ENCODE results near the gene SHMT2. TPM values are rescaled to one million over a fixed set of nuclear protein-coding genes. Genes with fewer than 3 reads are reported as not detected.

Gene SHMT2
- total RNA-seq, 1 experiment from 2014 or later = 280 TPM

DNA sequence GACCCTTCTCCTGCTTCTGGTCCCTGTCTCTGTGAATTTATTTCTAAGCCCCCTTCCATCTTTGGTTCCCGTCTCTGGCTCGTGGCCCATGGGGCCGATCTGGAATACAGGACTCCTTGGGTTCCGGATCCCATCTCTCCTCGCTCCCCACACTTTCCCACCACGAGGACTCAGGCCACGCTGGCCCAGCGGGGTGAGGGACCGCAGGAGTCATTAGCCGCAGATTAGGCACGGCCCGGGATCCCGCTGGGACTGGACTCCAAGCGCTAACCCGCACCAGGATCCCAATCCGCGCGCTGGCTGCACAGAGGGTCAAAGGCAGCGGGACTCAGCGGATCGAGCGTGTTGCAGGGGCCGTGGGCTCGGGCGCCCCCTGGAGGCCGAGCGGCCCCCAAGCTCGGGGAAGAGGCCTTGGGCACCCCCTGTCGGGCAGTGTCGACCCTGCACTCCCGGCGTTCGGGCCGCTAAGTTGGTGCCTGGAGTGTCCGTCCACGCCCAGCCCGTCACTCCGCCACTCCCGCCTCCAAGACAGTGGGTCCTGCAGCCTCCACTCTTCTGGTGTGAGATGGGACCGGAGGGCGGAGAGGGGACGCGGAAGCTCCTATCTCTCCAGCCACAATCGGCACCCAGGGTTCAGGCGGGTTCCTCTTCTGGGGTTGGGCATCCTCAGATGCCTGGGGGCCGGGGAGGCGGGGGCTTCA lies 9.5 kb downstream of the SHMT2 start:
- H3K27me3 ChIP-seq (ENCODE audit: insufficient read depth, low read length) = peaks cover 4% of the 10 kb centered on the region; the same call in 1 of the 2 replicates
- intact Hi-C loops (cut with micrococcal nuclease) = loop anchor here (1.0 kb wide), 1 partner anchor 26 kb away; no protein-coding TSS in a partner anchor
- peaks cover 2 to 3% of the 10 kb centered on the region in 2 experiments; a peak in 2 of 4 replicates for H3K36me3 ChIP-seq (ENCODE audit: control insufficient read depth in 1 of 2, insufficient read depth in 2 of 2, low read length in 2 of 2)
- peak; percentile 58 for TF ChIP-seq ZBTB33 (IDR thresholded peaks at IDR 0.05; ENCODE audit: extremely low read depth, insufficient replicate concordance, low read length)
- TF ChIP-seq CEBPB (IDR thresholded peaks at IDR 0.05; ENCODE audit: low read depth) = no peak
- TF ChIP-seq YY1 (IDR thresholded peaks at IDR 0.05; ENCODE audit: extremely low read depth, insufficient replicate concordance, low read depth, low read length) = no peak
- peak in 2 of 3 experiments; percentile 100; a peak in 4 of 6 replicates for TF ChIP-seq CTCF (IDR thresholded peaks at IDR 0.05 in 2 of 3, conservative IDR thresholded peaks at IDR 0.05 in 1 of 3; ENCODE audit: borderline replicate concordance in 1 of 3, insufficient read depth in 1 of 3, low read depth in 2 of 3, low read length in 2 of 3)
- no peak for TF ChIP-seq REST (IDR thresholded peaks at IDR 0.05; ENCODE audit: low read depth)
- peak; percentile 67 for TF ChIP-seq POLR2AphosphoS5 (IDR thresholded peaks at IDR 0.05; ENCODE audit: low read depth, low read length)
- no peak for TF ChIP-seq EZH2 (IDR thresholded peaks at IDR 0.05)
- no peak for TF ChIP-seq JUND (IDR thresholded peaks at IDR 0.05)
- TF ChIP-seq SRF (IDR thresholded peaks at IDR 0.05; ENCODE audit: low read depth) = no peak
- no peak overlapping the region for H3K9ac ChIP-seq (ENCODE audit: low read length)
- H3K9me2 ChIP-seq (ENCODE audit: insufficient read depth) = no peaks in the 10 kb centered on the region
- H3K79me2 ChIP-seq (ENCODE audit: insufficient read depth, low read length) = no peaks in the 10 kb centered on the region
- ChIA-PET CTCF (interaction anchor here (0.6 to 3.3 kb wide), 7 partner anchors 9 to 216 kb away, joined by 3 to 38 read pairs (median 5); partner anchors contain the start of genes INHBE, NEMP1 and SHMT2), POLR2A (interaction anchor here (3.5 kb wide), 1 partner anchor 9 kb away, joined by 16 read pairs; the partner anchor contains the start of gene SHMT2), RAD21 (ENCODE audit: low non-redundant PET in 1 of 2, low total read pairs in 2 of 2, uncharacterized antibody in 2 of 2, unreplicated experiment in 2 of 2) (interaction anchor here in 1 of 2 experiments (0.8 kb wide), 1 partner anchor 26 kb away, joined by 4 read pairs; no protein-coding TSS in a partner anchor)
- DNase-seq (ENCODE audit: low read depth, low spot score) (peak; percentile 58), ATAC-seq (peak; percentile 70)
- H3K4me2 ChIP-seq (ENCODE audit: low read length) = peak overlapping the region; percentile 77
- no peak overlapping the region for H2AFZ ChIP-seq (ENCODE audit: low read depth, low read length, poor library complexity, severe bottlenecking)
- H3K9me3 ChIP-seq (ENCODE audit: control insufficient read depth in 1 of 2, insufficient read depth in 1 of 2, low read depth in 1 of 2, low read length in 2 of 2) = no peaks in the 10 kb centered on the region
- H3K4me3 ChIP-seq (replicated peaks in 1 of 2; ENCODE audit: low read depth in 1 of 2, low read length in 2 of 2) = peak overlapping the region; percentile 47 to 55
- no peak overlapping the region for H3K27ac ChIP-seq (ENCODE audit: low read depth, low read length)
- no TSS peak for BruUV-seq (replicated peaks)
- peaks cover 23 to 42% of the 10 kb centered on the region in 2 experiments for H3K4me1 ChIP-seq (ENCODE audit: control insufficient read depth in 1 of 2, insufficient read depth in 2 of 2, low read length in 2 of 2)
- H4K20me1 ChIP-seq (ENCODE audit: insufficient read depth) = no peaks in the 10 kb centered on the region
